Thyroid gland (tissue), 4 donors: ENCODE results near the gene PPM1F.

Experiments used
- POLR2A ChIP-seq, 2 donors: fragments of 450-650 bp; IDR thresholded peaks; one replicate each; pipeline ENCODE4 v1.6.1; 2017; ENCODE audit warnings: antibody characterized with exemption in 2 of 2, mild to moderate bottlenecking in 2 of 2, moderate library complexity in 1 of 2
- TF ChIP-seq, protein P1 (sequence below), 6 experiments: fragments of 200-600 bp in 3 of 6; fragments of 450-650 bp in 3 of 6; sonication (generic) in 3 of 6; IDR thresholded peaks; one replicate each; pipeline ENCODE4 v1.5.1; 2016 to 2019; ENCODE audit warnings: antibody characterized with exemption in 6 of 6, mild to moderate bottlenecking in 2 of 6, inconsistent platforms in 1 of 6, moderate library complexity in 1 of 6

GRCh38 chr22:21982338-21982965, 29.8 kb upstream of the PPM1F start, which contains the start of gene TOP3B:
- TF ChIP-seq, protein P1, sequence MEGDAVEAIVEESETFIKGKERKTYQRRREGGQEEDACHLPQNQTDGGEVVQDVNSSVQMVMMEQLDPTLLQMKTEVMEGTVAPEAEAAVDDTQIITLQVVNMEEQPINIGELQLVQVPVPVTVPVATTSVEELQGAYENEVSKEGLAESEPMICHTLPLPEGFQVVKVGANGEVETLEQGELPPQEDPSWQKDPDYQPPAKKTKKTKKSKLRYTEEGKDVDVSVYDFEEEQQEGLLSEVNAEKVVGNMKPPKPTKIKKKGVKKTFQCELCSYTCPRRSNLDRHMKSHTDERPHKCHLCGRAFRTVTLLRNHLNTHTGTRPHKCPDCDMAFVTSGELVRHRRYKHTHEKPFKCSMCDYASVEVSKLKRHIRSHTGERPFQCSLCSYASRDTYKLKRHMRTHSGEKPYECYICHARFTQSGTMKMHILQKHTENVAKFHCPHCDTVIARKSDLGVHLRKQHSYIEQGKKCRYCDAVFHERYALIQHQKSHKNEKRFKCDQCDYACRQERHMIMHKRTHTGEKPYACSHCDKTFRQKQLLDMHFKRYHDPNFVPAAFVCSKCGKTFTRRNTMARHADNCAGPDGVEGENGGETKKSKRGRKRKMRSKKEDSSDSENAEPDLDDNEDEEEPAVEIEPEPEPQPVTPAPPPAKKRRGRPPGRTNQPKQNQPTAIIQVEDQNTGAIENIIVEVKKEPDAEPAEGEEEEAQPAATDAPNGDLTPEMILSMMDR (IDR thresholded peaks at IDR 0.05), result no peak
- TF ChIP-seq POLR2A (IDR thresholded peaks at IDR 0.05), result peak in 1 of 2 donors; percentile 37
